ENCODE measurements around the gene NLRC3.

DNA sequence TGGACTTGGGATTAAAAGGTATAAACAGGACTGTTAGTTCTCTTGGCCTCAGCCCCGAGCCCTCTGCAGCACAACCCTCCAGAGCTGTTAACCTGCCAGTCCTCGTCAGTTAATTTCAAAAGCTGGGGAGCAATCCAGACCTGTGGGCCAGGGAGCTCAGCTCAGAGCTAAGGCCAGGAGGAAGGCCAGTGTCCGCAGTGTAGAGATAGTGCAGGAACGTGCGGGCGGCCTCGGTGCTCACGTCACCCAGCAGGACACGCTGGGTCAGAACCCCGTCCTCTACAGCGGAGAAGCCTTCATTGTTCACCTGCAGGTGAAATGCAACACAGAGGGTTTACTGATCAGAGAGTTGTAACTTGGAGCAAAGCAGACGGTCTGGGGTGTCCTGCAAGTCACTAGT, 15.4 kb upstream of the NLRC3 start:
- no peak for TF ChIP-seq RFX5 (IDR thresholded peaks at IDR 0.05; ENCODE audit: low read length)
- no peak for TF ChIP-seq NRF1 (IDR thresholded peaks at IDR 0.05; ENCODE audit: low read depth, low read length)
- TF ChIP-seq, protein P1, sequence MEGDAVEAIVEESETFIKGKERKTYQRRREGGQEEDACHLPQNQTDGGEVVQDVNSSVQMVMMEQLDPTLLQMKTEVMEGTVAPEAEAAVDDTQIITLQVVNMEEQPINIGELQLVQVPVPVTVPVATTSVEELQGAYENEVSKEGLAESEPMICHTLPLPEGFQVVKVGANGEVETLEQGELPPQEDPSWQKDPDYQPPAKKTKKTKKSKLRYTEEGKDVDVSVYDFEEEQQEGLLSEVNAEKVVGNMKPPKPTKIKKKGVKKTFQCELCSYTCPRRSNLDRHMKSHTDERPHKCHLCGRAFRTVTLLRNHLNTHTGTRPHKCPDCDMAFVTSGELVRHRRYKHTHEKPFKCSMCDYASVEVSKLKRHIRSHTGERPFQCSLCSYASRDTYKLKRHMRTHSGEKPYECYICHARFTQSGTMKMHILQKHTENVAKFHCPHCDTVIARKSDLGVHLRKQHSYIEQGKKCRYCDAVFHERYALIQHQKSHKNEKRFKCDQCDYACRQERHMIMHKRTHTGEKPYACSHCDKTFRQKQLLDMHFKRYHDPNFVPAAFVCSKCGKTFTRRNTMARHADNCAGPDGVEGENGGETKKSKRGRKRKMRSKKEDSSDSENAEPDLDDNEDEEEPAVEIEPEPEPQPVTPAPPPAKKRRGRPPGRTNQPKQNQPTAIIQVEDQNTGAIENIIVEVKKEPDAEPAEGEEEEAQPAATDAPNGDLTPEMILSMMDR (IDR thresholded peaks at IDR 0.05) = no peak
- TF ChIP-seq GATA2 (CRISPR knock-in tag; IDR thresholded peaks at IDR 0.05) = no peak
- TF ChIP-seq SMC3 (IDR thresholded peaks at IDR 0.05; ENCODE audit: low read depth, low read length) = no peak
- TF ChIP-seq, protein P2, sequence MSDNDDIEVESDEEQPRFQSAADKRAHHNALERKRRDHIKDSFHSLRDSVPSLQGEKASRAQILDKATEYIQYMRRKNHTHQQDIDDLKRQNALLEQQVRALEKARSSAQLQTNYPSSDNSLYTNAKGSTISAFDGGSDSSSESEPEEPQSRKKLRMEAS (IDR thresholded peaks at IDR 0.05; ENCODE audit: low read depth) = no peak
